Parathyroid adenoma (tissue), 2 donors: ENCODE measurements around the gene SLC38A6.

Experiments
- H2AFZ ChIP-seq: fragments of 300-600 bp; sonication (generic); one replicate; pipeline ENCODE4 v1.7.0; 2017; ENCODE audit warnings: antibody characterized with exemption, mild to moderate bottlenecking
- H3K27ac ChIP-seq: fragments of 300-600 bp; sonication (generic); one replicate; pipeline ENCODE4 v1.7.0; 2017
- H3K27me3 ChIP-seq: fragments of 300-600 bp; sonication (generic); one replicate; pipeline ENCODE4 v1.7.0; 2017; ENCODE audit warnings: low read length; ENCODE audit not compliant: control insufficient read depth, insufficient read depth
- H3K36me3 ChIP-seq: fragments of 300-600 bp; sonication (generic); one replicate; pipeline ENCODE4 v1.7.0; 2017; ENCODE audit warnings: low read length; ENCODE audit not compliant: control insufficient read depth, insufficient read depth
- H3K4me1 ChIP-seq: fragments of 300-600 bp; sonication (generic); one replicate; pipeline ENCODE4 v1.7.0; 2017; ENCODE audit warnings: control low read depth
- H3K4me2 ChIP-seq: fragments of 300-600 bp; sonication (generic); one replicate; pipeline ENCODE4 v1.7.0; 2017; ENCODE audit warnings: low read length
- H3K4me3 ChIP-seq: fragments of 300-600 bp; sonication (generic); one replicate; pipeline ENCODE4 v1.7.0; 2017; ENCODE audit warnings: low read depth, low read length
- H3K79me2 ChIP-seq: fragments of 300-600 bp; sonication (generic); one replicate; pipeline ENCODE4 v1.7.0; 2017; ENCODE audit warnings: control low read depth
- H3K9ac ChIP-seq: fragments of 300-600 bp; sonication (generic); one replicate; pipeline ENCODE4 v1.7.0; 2017; ENCODE audit warnings: mild to moderate bottlenecking
- H3K9me3 ChIP-seq: fragments of 300-600 bp; sonication (generic); one replicate; pipeline ENCODE4 v1.7.0; 2017; ENCODE audit warnings: low read length; ENCODE audit not compliant: control insufficient read depth
- CTCF ChIP-seq: fragments of 300-600 bp; sonication (generic); IDR thresholded peaks from one replicate; pipeline ENCODE4 v1.7.0; 2017; ENCODE audit warnings: antibody characterized with exemption, mild to moderate bottlenecking
- donor health status: primary hyperparathyroidism.

SLC38A6 gene

GRCh38 chr14:61099216-61099835 is 118.3 kb downstream of the SLC38A6 start:
- H3K9ac ChIP-seq, result no peak overlapping the region
- no peak overlapping the region for H3K27ac ChIP-seq
- H3K4me1 ChIP-seq, result peaks cover 3% of the 10 kb centered on the region
- H3K4me3 ChIP-seq, result no peak overlapping the region
- no peak for TF ChIP-seq CTCF
- no peaks in the 10 kb centered on the region for H3K9me3 ChIP-seq
- H3K4me2 ChIP-seq, result no peak overlapping the region
- H3K27me3 ChIP-seq, result no peaks in the 10 kb centered on the region
- H3K36me3 ChIP-seq, result no peaks in the 10 kb centered on the region
- H2AFZ ChIP-seq, result no peak overlapping the region
- H3K79me2 ChIP-seq, result no peaks in the 10 kb centered on the region

- peak overlapping the region; percentile 21 for H3K27ac ChIP-seq
- no peaks in the 10 kb centered on the region for H3K36me3 ChIP-seq
Measured at GRCh38 chr14:61101803-61102548, 120.9 kb downstream of the SLC38A6 start.

More at GRCh38 chr14:61101803-61102548, 120.9 kb downstream of the SLC38A6 start:
- no peak overlapping the region for H3K4me2 ChIP-seq
- no peaks in the 10 kb centered on the region for H3K9me3 ChIP-seq
- peaks cover 3% of the 10 kb centered on the region for H3K4me1 ChIP-seq
- H2AFZ ChIP-seq, result peak overlapping the region; percentile 0
- H3K79me2 ChIP-seq, result no peaks in the 10 kb centered on the region
- no peak for TF ChIP-seq CTCF
- no peaks in the 10 kb centered on the region for H3K27me3 ChIP-seq
- no peak overlapping the region for H3K4me3 ChIP-seq
- no peak overlapping the region for H3K9ac ChIP-seq
